Neuron (in vitro differentiated cells): Measurements from ENCODE around the gene CDADC1.

Source experiments
- H2AFZ ChIP-seq: one replicate; pipeline ENCODE4 v1.6.1; 2013; ENCODE audit warnings: low read depth, mild to moderate bottlenecking, inconsistent platforms, low read length, moderate library complexity
- H3K27me3 ChIP-seq: one replicate; pipeline ENCODE4 v1.6.1; 2013; ENCODE audit warnings: low read length; ENCODE audit not compliant: insufficient read depth
- H3K36me3 ChIP-seq: one replicate; pipeline ENCODE4 v1.6.1; 2013; ENCODE audit warnings: low read length; ENCODE audit not compliant: insufficient read depth
- H3K4me1 ChIP-seq: one replicate; pipeline ENCODE4 v1.6.1; 2013; ENCODE audit warnings: low read length; ENCODE audit not compliant: insufficient read depth
- H3K4me3 ChIP-seq: 2 replicates; pipeline ENCODE4 v1.5.1; 2013; ENCODE audit warnings: mild to moderate bottlenecking, low read length, moderate library complexity
- H3K9me3 ChIP-seq: one replicate; pipeline ENCODE4 v1.6.1; 2013; ENCODE audit warnings: low read length

CDADC1 gene

GRCh38 chr13:49247643-49248621, at the start of gene CDADC1:
Gene CDADC1, plus strand, starts transcription at chr13:49247925. Its CDS starts 113 bp downstream, at chr13:49248038.
- H3K36me3 ChIP-seq = peaks cover 4% of the 10 kb centered on the region
- peak within 1 kb of the TSS; percentile 69 for H2AFZ ChIP-seq
- peak within 1 kb of the TSS; percentile 91 for H3K4me3 ChIP-seq
- H3K4me1 ChIP-seq = no peaks in the 10 kb centered on the region
- H3K9me3 ChIP-seq = no peaks in the 10 kb centered on the region
- no peaks in the 10 kb centered on the region for H3K27me3 ChIP-seq

- Histone ChIP-seq H2AFZ (no peak overlapping the region), H3K36me3 (peaks cover 68% of the 10 kb centered on the region), H3K4me3 (no peak overlapping the region), H3K9me3 (no peaks in the 10 kb centered on the region), H3K4me1 (no peaks in the 10 kb centered on the region), H3K27me3 (no peaks in the 10 kb centered on the region)
These were observed 41.1 kb upstream of the CDADC1 start for GRCh38 chr13:49206641-49207040.

DNA sequence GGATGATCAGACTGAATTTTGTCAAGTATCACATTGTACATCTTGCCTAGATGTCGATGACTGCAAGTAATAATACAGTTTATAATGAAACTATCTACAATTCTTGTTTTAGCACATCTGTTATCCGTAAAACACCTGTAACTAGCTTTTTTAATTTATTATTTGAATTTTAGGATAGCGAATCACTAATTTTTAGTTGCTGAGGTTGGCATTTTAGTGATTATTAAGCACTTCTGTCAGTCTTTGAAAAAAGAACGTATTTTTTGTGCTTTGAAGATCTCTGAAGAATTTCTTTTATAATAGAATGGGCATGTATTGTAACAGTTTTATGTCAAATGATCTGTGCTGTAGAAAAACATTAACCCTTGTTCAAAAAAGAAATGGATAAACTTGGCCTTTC, 39.1 kb upstream of the CDADC1 start:
- Histone ChIP-seq H3K9me3 (no peaks in the 10 kb centered on the region), H3K4me1 (no peaks in the 10 kb centered on the region), H2AFZ (no peak overlapping the region), H3K4me3 (no peak overlapping the region), H3K27me3 (no peaks in the 10 kb centered on the region), H3K36me3 (peaks cover 50% of the 10 kb centered on the region)

DNA sequence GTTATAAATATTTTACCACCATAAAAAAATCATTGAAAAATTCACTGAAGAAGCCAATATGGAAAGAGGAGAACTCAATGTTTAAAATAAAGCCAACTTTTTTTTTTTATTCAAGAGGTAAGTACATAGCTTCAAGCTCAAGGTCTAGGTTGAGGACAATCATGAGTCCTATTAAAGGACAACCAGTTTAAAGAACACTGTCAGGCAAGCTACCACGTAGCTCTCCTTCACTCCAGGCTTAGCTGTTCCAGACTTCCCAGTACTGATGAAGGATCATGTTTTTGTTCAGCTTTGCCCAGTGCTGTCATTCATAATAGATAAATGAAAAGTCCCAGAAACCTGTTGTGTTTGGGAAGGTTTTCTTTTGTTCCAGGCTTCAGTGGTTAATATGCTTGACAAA, 37.6 kb upstream of the CDADC1 start:
- H3K4me3 ChIP-seq = no peak overlapping the region
- no peaks in the 10 kb centered on the region for H3K9me3 ChIP-seq
- H3K4me1 ChIP-seq = peaks cover 5% of the 10 kb centered on the region
- no peak overlapping the region for H2AFZ ChIP-seq
- no peaks in the 10 kb centered on the region for H3K27me3 ChIP-seq
- peaks cover 36% of the 10 kb centered on the region for H3K36me3 ChIP-seq

GRCh38 chr13:49210669-49211068, 37.1 kb upstream of the CDADC1 start:
- Histone ChIP-seq H3K4me1 (peaks cover 5% of the 10 kb centered on the region), H2AFZ (no peak overlapping the region), H3K27me3 (no peaks in the 10 kb centered on the region), H3K36me3 (peaks cover 33% of the 10 kb centered on the region), H3K9me3 (no peaks in the 10 kb centered on the region), H3K4me3 (no peak overlapping the region)

GRCh38 chr13:49213539-49213938, 34.2 kb upstream of the CDADC1 start:
- H2AFZ ChIP-seq = no peak overlapping the region
- H3K27me3 ChIP-seq = peaks cover 19% of the 10 kb centered on the region
- peaks cover 10% of the 10 kb centered on the region for H3K36me3 ChIP-seq
- peaks cover 3% of the 10 kb centered on the region for H3K9me3 ChIP-seq
- peaks cover 5% of the 10 kb centered on the region for H3K4me1 ChIP-seq
- no peak overlapping the region for H3K4me3 ChIP-seq

DNA sequence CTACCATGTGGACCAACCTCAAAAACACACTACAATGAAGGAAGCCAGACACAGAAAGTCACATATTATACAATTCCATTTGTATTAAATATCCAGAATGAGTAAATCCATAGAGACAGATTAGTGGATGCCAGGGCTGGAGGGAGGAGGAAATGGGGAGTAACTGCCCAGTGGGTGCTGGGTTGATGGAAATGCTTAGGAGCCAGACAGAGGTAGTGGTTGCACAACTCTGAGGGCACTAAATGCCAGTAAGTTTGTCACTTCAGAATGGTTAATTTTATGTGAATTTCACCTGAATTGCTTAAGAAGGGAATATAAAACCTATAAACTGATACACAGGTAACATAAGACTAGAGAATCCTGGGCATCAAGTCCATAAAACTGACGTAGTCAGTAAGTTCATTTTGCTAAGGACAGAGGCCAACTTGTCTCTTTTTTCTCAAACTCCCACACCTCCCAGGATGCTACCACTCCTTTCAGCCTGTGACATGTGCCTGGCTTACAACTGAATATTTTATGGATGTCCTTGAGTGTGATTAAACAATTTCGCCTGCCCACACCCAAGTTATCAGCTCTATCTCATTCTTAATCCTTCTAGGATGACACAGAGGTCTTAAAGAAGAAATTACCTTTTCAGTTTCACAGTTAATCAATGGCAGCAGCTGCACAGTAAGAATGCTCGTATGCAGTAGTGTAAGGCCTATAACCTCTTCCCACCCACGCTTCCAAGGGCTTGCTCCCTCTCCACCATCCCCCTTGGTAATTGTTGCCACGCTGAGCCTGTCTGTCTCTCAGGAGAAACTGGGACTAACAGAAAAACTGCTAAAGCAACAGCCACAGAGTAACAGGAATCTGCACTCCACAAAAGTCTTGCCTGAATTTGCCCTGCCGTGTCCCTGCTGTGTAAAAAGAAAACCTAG, 33.5 kb upstream of the CDADC1 start:
- Histone ChIP-seq H3K9me3 (peaks cover 4% of the 10 kb centered on the region), H3K4me3 (no peak overlapping the region), H3K4me1 (peaks cover 5% of the 10 kb centered on the region), H2AFZ (no peak overlapping the region), H3K27me3 (peaks cover 25% of the 10 kb centered on the region), H3K36me3 (peaks cover 6% of the 10 kb centered on the region)

- Histone ChIP-seq H3K36me3 (peaks cover 6% of the 10 kb centered on the region), H3K4me1 (peaks cover 5% of the 10 kb centered on the region), H3K27me3 (peaks cover 32% of the 10 kb centered on the region), H3K9me3 (peaks cover 6% of the 10 kb centered on the region), H2AFZ (no peak overlapping the region), H3K4me3 (no peak overlapping the region)
These were observed 32.8 kb upstream of the CDADC1 start for GRCh38 chr13:49214917-49215376.

- no peak overlapping the region for H2AFZ ChIP-seq
- no peak overlapping the region for H3K4me3 ChIP-seq
- peaks cover 5% of the 10 kb centered on the region for H3K4me1 ChIP-seq
- peaks cover 45% of the 10 kb centered on the region for H3K27me3 ChIP-seq
- H3K36me3 ChIP-seq = no peaks in the 10 kb centered on the region
- peaks cover 6% of the 10 kb centered on the region for H3K9me3 ChIP-seq
These were observed 31.4 kb upstream of the CDADC1 start for GRCh38 chr13:49216334-49216733.

DNA sequence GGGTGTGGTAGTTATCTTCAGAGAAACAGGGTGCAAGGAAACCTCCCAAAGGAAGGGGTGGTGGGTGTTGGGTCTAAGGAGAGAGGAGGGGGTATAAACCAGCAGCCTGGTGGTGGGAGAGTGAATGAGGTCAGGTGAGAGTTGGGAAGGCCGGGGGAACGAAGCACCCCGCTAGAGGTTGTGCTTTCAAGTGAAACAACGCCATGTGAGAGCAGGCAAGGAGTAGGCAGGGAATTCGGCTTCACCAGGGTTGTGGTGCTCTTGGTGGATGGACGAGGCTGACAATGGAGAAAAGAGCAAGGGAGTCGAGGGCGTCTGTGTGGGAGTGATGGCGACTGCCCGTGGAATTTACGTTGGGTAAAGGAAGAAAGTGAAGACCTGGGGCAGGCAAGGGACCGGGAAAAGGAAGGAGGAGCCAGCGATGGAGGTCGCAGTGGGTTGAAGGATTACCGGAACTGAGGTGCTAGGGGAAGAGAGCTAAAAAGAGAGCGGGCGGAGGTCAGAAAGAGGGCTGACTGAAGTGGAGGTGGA, 29.7 kb upstream of the CDADC1 start:
- H3K4me1 ChIP-seq = peaks cover 5% of the 10 kb centered on the region
- peaks cover 10% of the 10 kb centered on the region for H3K9me3 ChIP-seq
- no peaks in the 10 kb centered on the region for H3K36me3 ChIP-seq
- H3K27me3 ChIP-seq = peaks cover 57% of the 10 kb centered on the region
- no peak overlapping the region for H2AFZ ChIP-seq
- no peak overlapping the region for H3K4me3 ChIP-seq

DNA sequence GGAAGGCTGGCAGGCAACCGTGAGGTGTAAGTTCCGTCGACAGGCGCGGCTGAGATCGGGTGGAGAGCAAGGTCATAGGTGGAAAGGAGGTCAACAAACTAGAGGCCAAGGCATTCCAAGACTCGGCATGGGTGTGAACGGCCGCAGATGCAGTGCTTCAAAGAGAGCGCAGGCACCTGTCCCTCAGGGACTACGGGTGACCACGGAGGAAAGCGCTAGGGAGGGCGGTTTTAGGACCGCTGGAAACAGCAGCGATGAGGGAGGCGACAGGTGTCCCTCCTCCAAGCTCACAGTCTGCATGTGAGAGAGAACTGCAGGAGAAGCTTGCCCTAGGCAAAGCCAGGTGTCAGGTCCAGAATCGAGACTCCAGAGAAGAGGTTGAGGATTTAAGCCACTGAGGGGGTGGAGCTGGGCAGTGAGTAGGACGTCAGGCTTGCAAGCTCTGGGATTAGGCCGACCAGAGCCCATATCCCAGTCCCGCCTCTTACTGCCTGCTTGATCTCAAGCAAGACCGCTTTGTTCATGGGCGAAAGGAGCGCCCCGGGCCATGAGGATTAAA, 29.2 kb upstream of the CDADC1 start:
- no peak overlapping the region for H3K4me3 ChIP-seq
- H3K27me3 ChIP-seq = peaks cover 57% of the 10 kb centered on the region
- H2AFZ ChIP-seq = no peak overlapping the region
- H3K4me1 ChIP-seq = peaks cover 5% of the 10 kb centered on the region
- no peaks in the 10 kb centered on the region for H3K36me3 ChIP-seq
- peaks cover 10% of the 10 kb centered on the region for H3K9me3 ChIP-seq

DNA sequence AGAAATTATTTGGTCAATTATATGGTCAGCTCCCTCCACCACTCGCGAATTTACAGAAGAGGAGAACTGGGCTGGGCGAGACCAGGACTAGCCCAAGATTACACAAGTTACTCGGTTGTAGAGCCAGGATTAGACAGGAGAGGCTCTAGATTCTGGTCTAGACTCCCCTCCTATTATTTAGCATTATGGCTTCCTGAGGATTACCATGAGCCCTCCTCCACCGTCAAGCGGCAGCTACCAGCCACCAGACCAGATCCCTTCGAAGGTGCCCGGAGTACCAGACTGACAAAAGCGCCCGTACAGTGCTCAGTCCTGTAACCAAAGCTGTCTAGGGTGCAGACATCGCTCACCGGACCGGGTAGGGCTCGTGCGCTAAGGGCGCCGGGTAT, 28.1 kb upstream of the CDADC1 start:
- Histone ChIP-seq H3K9me3 (peaks cover 10% of the 10 kb centered on the region), H3K4me3 (peak overlapping the region; percentile 34), H3K27me3 (peaks cover 57% of the 10 kb centered on the region), H3K36me3 (no peaks in the 10 kb centered on the region), H2AFZ (peak overlapping the region; percentile 64), H3K4me1 (no peaks in the 10 kb centered on the region)
